GM23338 (cell line): ENCODE results near the gene DCAF4. TPM values are rescaled to one million over a fixed set of nuclear protein-coding genes. Genes with fewer than 3 reads are reported as not detected.

Source experiments
- ATAC-seq: fragments of 200-7000 bp; cut with Tn5 transposase; 3 replicates; pipeline ENCODE4 v1.9.1; 2020
- DNase-seq: peaks from one replicate; pipeline ENCODE4 v3.0.0-alpha.2; 2015; ENCODE audit warnings: low spot score
- H2AFZ ChIP-seq: fragments of 200-600 bp; sonication (generic); 2 replicates; pipeline ENCODE4 v1.8.0; 2016; ENCODE audit warnings: antibody characterized with exemption, mild to moderate bottlenecking, moderate library complexity
- H3F3A ChIP-seq: fragments of 200-600 bp; sonication (generic); replicated peaks from 2 replicates; pipeline ENCODE4 v1.8.0; 2017; ENCODE audit warnings: antibody characterized with exemption, mixed run types, low read depth
- H3K27ac ChIP-seq: fragments of 200-600 bp; sonication (generic); 2 replicates; pipeline ENCODE4 v1.6.1; 2016; ENCODE audit warnings: low read depth
- H3K27me3 ChIP-seq: fragments of 200-600 bp; sonication (generic); 2 replicates; pipeline ENCODE4 v1.8.0; 2016; ENCODE audit warnings: mild to moderate bottlenecking, mixed run types, moderate library complexity; ENCODE audit not compliant: insufficient read depth
- H3K36me3 ChIP-seq: fragments of 200-600 bp; sonication (generic); 2 replicates; pipeline ENCODE4 v1.8.0; 2016; ENCODE audit warnings: mild to moderate bottlenecking; ENCODE audit not compliant: insufficient read depth
- H3K4me1 ChIP-seq: fragments of 200-600 bp; sonication (generic); 2 replicates; pipeline ENCODE4 v1.8.0; 2016; ENCODE audit warnings: mild to moderate bottlenecking, moderate library complexity; ENCODE audit not compliant: insufficient read depth
- H3K4me2 ChIP-seq: fragments of 200-600 bp; sonication (generic); 2 replicates; pipeline ENCODE4 v1.7.1; 2017; ENCODE audit warnings: mixed run types
- H3K4me3 ChIP-seq: fragments of 200-600 bp; sonication (generic); 2 replicates; pipeline ENCODE4 v1.6.1; 2016; ENCODE audit warnings: mixed run types
- H3K79me2 ChIP-seq: fragments of 200-600 bp; sonication (generic); replicated peaks from 2 replicates; pipeline ENCODE4 v1.8.0; 2017; ENCODE audit warnings: mild to moderate bottlenecking; ENCODE audit not compliant: insufficient read depth
- H3K9me2 ChIP-seq: fragments of 200-600 bp; sonication (generic); 2 replicates; pipeline ENCODE4 v1.8.0; 2017; ENCODE audit not compliant: insufficient read depth
- H4K20me1 ChIP-seq: fragments of 200-600 bp; sonication (generic); replicated peaks from 2 replicates; pipeline ENCODE4 v1.8.0; 2017; ENCODE audit warnings: mild to moderate bottlenecking; ENCODE audit not compliant: insufficient read depth
- H3K27ac Mint-ChIP-seq: 2 replicates; pipeline ENCODE4 v1.8.0; 2020; ENCODE audit warnings: inconsistent platforms, mild to moderate bottlenecking, moderate library complexity, mixed read lengths
- H3K27me3 Mint-ChIP-seq: 3 replicates; pipeline ENCODE4 v1.8.0; 2022; ENCODE audit warnings: low read depth, mild to moderate bottlenecking, moderate library complexity, mixed read lengths, inconsistent platforms; ENCODE audit not compliant: insufficient read depth, poor library complexity
- H3K36me3 Mint-ChIP-seq: 3 replicates; pipeline ENCODE4 v1.8.0; 2021; ENCODE audit warnings: low read depth, mild to moderate bottlenecking, inconsistent platforms, moderate library complexity, mixed read lengths
- H3K4me1 Mint-ChIP-seq: 3 replicates; pipeline ENCODE4 v1.8.0; 2020; ENCODE audit warnings: mild to moderate bottlenecking, inconsistent platforms, mixed read lengths
- H3K4me3 Mint-ChIP-seq: 3 replicates; pipeline ENCODE4 v1.8.0; 2021; ENCODE audit warnings: moderate library complexity, mild to moderate bottlenecking, inconsistent platforms, mixed read lengths
- H3K9me3 Mint-ChIP-seq: 3 replicates; pipeline ENCODE4 v1.8.0; 2020; ENCODE audit warnings: moderate library complexity, mild to moderate bottlenecking, inconsistent platforms, mixed read lengths
- CTCF ChIP-seq, 2 experiments: fragments of 200-600 bp in 1 of 2; sonication (generic) in 1 of 2; conservative IDR thresholded peaks; 2 replicates each; pipeline versions ENCODE4 v1.5.1 to v1.6.1; 2016 to 2017; ENCODE audit warnings: antibody characterized with exemption in 2 of 2, low read depth in 2 of 2, mild to moderate bottlenecking in 2 of 2, moderate library complexity in 1 of 2
- EZH2 ChIP-seq: fragments of 200-600 bp; sonication (generic); IDR thresholded peaks from one replicate; pipeline ENCODE4 v1.8.0; 2017; ENCODE audit warnings: antibody characterized with exemption, mild to moderate bottlenecking, low read depth; ENCODE audit not compliant: unreplicated experiment
- EZH2phosphoT487 ChIP-seq: fragments of 200-600 bp; sonication (generic); IDR thresholded peaks from one replicate; pipeline ENCODE4 v1.8.1; 2018; ENCODE audit warnings: antibody characterized with exemption; ENCODE audit not compliant: unreplicated experiment
- ZNF462 ChIP-seq: fragments of 250-450 bp; sonication (Bioruptor Pico); IDR thresholded peaks from 2 replicates; pipeline ENCODE4 v1.5.0; 2020; ENCODE audit warnings: mild to moderate bottlenecking, moderate library complexity
- polyA plus RNA-seq: library from polyadenylated mRNA; unstranded; fragments of >200 nt; fragmentation: Nextera tagmentation; extraction: Ambion mirVana; gene quantifications from 2 replicates; pipeline ENCODE4 v1.2.1, GENCODE V29; 2016
- total RNA-seq: library from RNA; depleted of rRNA; stranded (reverse); fragments of >200 nt; shearing (Covaris generic); gene quantifications from 2 replicates; pipeline ENCODE4 v1.2.3, GENCODE V29; 2014

Gene DCAF4
- total and polyA plus RNA-seq, 2 experiments from 2014 or later, result 17.5 to 39.3 TPM

- no peak for TF ChIP-seq ZNF462 (CRISPR knock-in tag)
These were observed 34.6 kb upstream of the DCAF4 start (continued) for GRCh38 chr14:72891666-72892102.

GRCh38 chr14:72892103-72892878 lies 34.0 kb upstream of the DCAF4 start:
- no peaks in the 10 kb centered on the region for H3K36me3 ChIP-seq
- ATAC-seq (peak; percentile 6), DNase-seq (peak; percentile 71)
- H3K4me1 ChIP-seq, result peaks cover 48% of the 10 kb centered on the region
- Mint-ChIP-seq H3K27me3 (peaks cover 57% of the 10 kb centered on the region), H3K36me3 (no peaks in the 10 kb centered on the region; the same call in 1 of the 3 replicates), H3K4me1 (peaks cover 50% of the 10 kb centered on the region), H3K4me3 (peak overlapping the region; percentile 80), H3K9me3 (no peaks in the 10 kb centered on the region), H3K27ac (no peak overlapping the region)
- no peaks in the 10 kb centered on the region for H4K20me1 ChIP-seq
- no peaks in the 10 kb centered on the region for H3K79me2 ChIP-seq
- no peak overlapping the region for H3K27ac ChIP-seq
- H3K27me3 ChIP-seq, result peaks cover 76% of the 10 kb centered on the region
- H3K4me3 ChIP-seq, result peak overlapping the region; percentile 85
- peak overlapping the region; percentile 9 for H2AFZ ChIP-seq
- peak overlapping the region; percentile 93 for H3K4me2 ChIP-seq
- peaks cover 7% of the 10 kb centered on the region; the same call in 1 of the 2 replicates for H3F3A ChIP-seq
- no peaks in the 10 kb centered on the region for H3K9me2 ChIP-seq
- TF ChIP-seq CTCF (conservative IDR thresholded peaks at IDR 0.05; ENCODE audit: low read depth in 2 of 2) (0 out of 4 replicates have a peak, but pooled peaks of 1 of the 2 experiments have one; percentile 5), EZH2phosphoT487 (peak; percentile 29), ZNF462 (CRISPR knock-in tag) (no peak), EZH2 (peak; percentile 66)
